Lower lobe of right lung (tissue), 2 donors: Measurements from ENCODE around the gene GP1BB. TPM values are rescaled to one million over a fixed set of nuclear protein-coding genes. Genes with fewer than 3 reads are reported as not detected.

Experiments
- ATAC-seq, 2 donors: fragments of 200-7000 bp; cut with Tn5 transposase; one replicate each; pipeline ENCODE4 v1.9.1; 2020 to 2022; ENCODE audit warnings: mild to moderate bottlenecking in 2 of 2, moderate library complexity in 2 of 2
- DNase-seq: peaks from one replicate; pipeline ENCODE4 v3.0.0-alpha.2; 2020
- H3K27ac ChIP-seq: fragments of 200-600 bp; one replicate; pipeline ENCODE4 v1.8.0; 2022
- H3K27me3 ChIP-seq: fragments of 200-600 bp; one replicate; pipeline ENCODE4 v1.8.0; 2022; ENCODE audit warnings: low read depth
- H3K36me3 ChIP-seq: fragments of 200-600 bp; one replicate; pipeline ENCODE4 v1.8.0; 2022; ENCODE audit warnings: mild to moderate bottlenecking
- H3K4me1 ChIP-seq: fragments of 200-600 bp; one replicate; pipeline ENCODE4 v1.8.0; 2022
- H3K4me3 ChIP-seq: fragments of 200-600 bp; one replicate; pipeline ENCODE4 v1.8.0; 2022; ENCODE audit warnings: mild to moderate bottlenecking
- H3K9me3 ChIP-seq: fragments of 200-600 bp; one replicate; pipeline ENCODE4 v1.8.0; 2022
- CTCF ChIP-seq: fragments of 200-600 bp; IDR thresholded peaks from one replicate; pipeline ENCODE4 v1.8.0; 2022; ENCODE audit warnings: antibody characterized with exemption, mild to moderate bottlenecking
- intact Hi-C: fragments of 100-400 bp; cut with DNase I; formaldehyde crosslinking; loops from one replicate; pipeline ENCODE4 v1.11.0; 2022
- total RNA-seq: library from RNA; stranded (reverse); fragmentation: NEBNext Ultra II Directional; extraction: Animal tissue kit (Norgen Biotek cat#: 25700); gene quantifications from one replicate; pipeline ENCODE4 v1.2.1, GENCODE V29; 2021
- donor health status: DM: no; HTN: yes; CAD: no; lungs with severe emphysema.

Gene GP1BB
- total RNA-seq, 1 donor from 2014 or later = 2.8 TPM

- intact Hi-C loops = no loop called here
- no peaks in the 10 kb centered on the region for H3K9me3 ChIP-seq
- DNase-seq (peak; percentile 45), ATAC-seq (no peak)
- H3K4me1 ChIP-seq = peaks cover 20% of the 10 kb centered on the region
- H3K36me3 ChIP-seq = no peaks in the 10 kb centered on the region
- no peak overlapping the region for H3K27ac ChIP-seq
- peaks cover 93% of the 10 kb centered on the region for H3K27me3 ChIP-seq
- no peak for TF ChIP-seq CTCF
- no peak overlapping the region for H3K4me3 ChIP-seq
These were observed 46.0 kb downstream of the GP1BB start for GRCh38 chr22:19769393-19769715.

- H3K27me3 ChIP-seq = peaks cover 81% of the 10 kb centered on the region
- no peak overlapping the region for H3K27ac ChIP-seq
- no peak for TF ChIP-seq CTCF
- intact Hi-C loops = no loop called here
- no peaks in the 10 kb centered on the region for H3K36me3 ChIP-seq
- H3K4me1 ChIP-seq = peaks cover 20% of the 10 kb centered on the region
- H3K9me3 ChIP-seq = no peaks in the 10 kb centered on the region
- no peak for DNase-seq
- no peak overlapping the region for H3K4me3 ChIP-seq
- no peak for ATAC-seq
These were observed 47.2 kb downstream of the GP1BB start for GRCh38 chr22:19770349-19771220.

GRCh38 chr22:19772422-19772672, 49.0 kb downstream of the GP1BB start:
- Histone ChIP-seq H3K9me3 (no peaks in the 10 kb centered on the region), H3K27ac (no peak overlapping the region), H3K4me1 (peaks cover 14% of the 10 kb centered on the region), H3K36me3 (no peaks in the 10 kb centered on the region), H3K4me3 (no peak overlapping the region), H3K27me3 (peaks cover 74% of the 10 kb centered on the region)
- intact Hi-C loops = no loop called here
- DNase-seq (no peak), ATAC-seq (no peak)
- no peak for TF ChIP-seq CTCF

- Histone ChIP-seq H3K27ac (no peak overlapping the region), H3K27me3 (peaks cover 74% of the 10 kb centered on the region), H3K9me3 (no peaks in the 10 kb centered on the region), H3K4me1 (peaks cover 8% of the 10 kb centered on the region), H3K36me3 (no peaks in the 10 kb centered on the region), H3K4me3 (no peak overlapping the region)
- DNase-seq (peak; percentile 48), ATAC-seq (no peak)
- intact Hi-C loops = no loop called here
- no peak for TF ChIP-seq CTCF
These were observed 49.5 kb downstream of the GP1BB start for GRCh38 chr22:19772673-19773469.

GRCh38 chr22:19773470-19774040, 50.2 kb downstream of the GP1BB start:
- no peak for DNase-seq
- no peak for ATAC-seq

More at GRCh38 chr22:19773470-19774040, 50.2 kb downstream of the GP1BB start:
- Histone ChIP-seq H3K36me3 (no peaks in the 10 kb centered on the region), H3K4me3 (no peak overlapping the region), H3K9me3 (no peaks in the 10 kb centered on the region), H3K27ac (no peak overlapping the region), H3K4me1 (peaks cover 2% of the 10 kb centered on the region), H3K27me3 (peaks cover 72% of the 10 kb centered on the region)
- intact Hi-C loops = no loop called here
- no peak for TF ChIP-seq CTCF

Other genes with a start within 250 kb of the GP1BB start
- 36.7 TPM for gene UFD1, start 244.3 kb upstream of the GP1BB start, total RNA-seq
- gene CDC45, start 243.6 kb upstream of the GP1BB start, total RNA-seq = 1.4 TPM
- 213 TPM for gene CLDN5, start 199.1 kb upstream of the GP1BB start, total RNA-seq
- gene SEPTIN5, start 9.0 kb upstream of the GP1BB start, total RNA-seq = 9.3 TPM
- gene TBX1, start 37.2 kb downstream of the GP1BB start, total RNA-seq = 13.5 TPM
- 6.0 TPM for gene GNB1L, start 131.3 kb downstream of the GP1BB start, total RNA-seq
- gene RTL10, start 131.3 kb downstream of the GP1BB start, total RNA-seq = 24.3 TPM
- 235 TPM for gene COMT, start 218.2 kb downstream of the GP1BB start, total RNA-seq
- 47.5 TPM for gene TXNRD2, start 218.3 kb downstream of the GP1BB start, total RNA-seq